HG02678 (cell line): Measurements from ENCODE around the gene OSBPL8.

Experiments
- ATAC-seq: cut with Tn5 transposase; IDR thresholded peaks from one replicate; pipeline ENCODE4 v1.9.1; 2021; ENCODE audit warnings: mild to moderate bottlenecking, moderate library complexity; ENCODE audit not compliant: unreplicated experiment

Gene OSBPL8

GRCh38 chr12:76555797-76556196 lies 3.8 kb downstream of the OSBPL8 start:
- ATAC-seq: no peak

DNA sequence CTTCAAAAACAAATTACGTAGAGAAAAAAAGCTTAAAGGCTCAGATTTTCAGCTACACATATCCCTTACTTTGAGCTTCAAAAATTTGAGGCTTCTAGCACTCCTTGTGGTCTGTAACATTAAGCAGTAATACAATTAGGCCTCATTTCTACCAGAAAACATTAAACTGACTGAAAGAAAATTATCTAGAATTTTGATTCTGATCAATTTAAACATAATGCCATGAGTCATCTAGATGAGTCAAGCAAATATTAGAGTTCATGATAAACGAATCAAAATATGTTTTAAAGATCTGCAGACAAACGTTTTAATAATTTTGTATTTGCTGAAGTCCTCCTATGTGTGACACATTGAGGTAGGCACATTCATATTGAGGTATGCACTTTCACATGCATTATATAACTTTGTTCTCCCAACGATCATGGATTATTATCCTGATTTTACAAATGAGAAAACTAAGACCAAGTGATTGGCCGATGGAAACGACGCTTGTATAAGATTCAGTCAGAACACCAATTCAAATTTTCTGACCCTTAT lies 4.3 kb downstream of the OSBPL8 start:
- ATAC-seq: no peak

DNA sequence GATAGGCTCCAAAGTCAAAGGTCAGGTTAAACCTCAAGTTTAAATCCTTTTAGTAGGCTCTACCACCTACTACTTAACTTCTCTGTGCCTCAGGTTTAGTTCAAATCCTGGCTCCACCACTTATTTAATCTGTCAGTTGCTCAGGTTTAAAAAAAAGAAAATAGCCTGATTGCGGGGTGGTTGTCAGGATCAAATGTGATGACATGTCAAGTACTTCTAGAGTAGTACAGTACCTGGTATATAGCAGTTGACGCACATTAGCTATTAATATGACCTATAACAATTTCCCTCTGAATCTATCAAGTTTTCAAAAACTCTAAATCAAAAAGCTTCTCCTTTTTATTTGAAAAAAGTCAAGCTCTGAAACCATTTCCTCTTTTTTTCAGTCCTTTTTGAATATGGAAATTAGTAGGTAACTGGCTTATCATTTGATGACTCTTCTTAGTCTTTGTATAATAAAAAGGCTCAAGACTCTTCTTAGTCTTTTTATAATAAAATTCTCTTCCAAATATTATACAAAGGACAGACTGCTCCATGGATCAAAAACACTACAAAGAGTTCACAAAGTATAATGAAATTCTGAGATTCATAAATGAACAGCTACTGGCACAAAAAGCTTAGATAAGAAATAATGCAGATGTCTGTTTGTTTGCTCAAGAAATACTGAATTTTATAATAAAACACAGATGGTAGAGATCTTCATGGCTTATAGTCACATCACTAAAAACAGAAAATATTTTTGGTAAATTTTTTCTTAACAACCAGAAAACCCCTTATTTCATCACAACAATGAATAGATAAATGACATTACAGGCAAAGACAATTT lies 5.0 kb downstream of the OSBPL8 start:
- ATAC-seq: no peak

DNA sequence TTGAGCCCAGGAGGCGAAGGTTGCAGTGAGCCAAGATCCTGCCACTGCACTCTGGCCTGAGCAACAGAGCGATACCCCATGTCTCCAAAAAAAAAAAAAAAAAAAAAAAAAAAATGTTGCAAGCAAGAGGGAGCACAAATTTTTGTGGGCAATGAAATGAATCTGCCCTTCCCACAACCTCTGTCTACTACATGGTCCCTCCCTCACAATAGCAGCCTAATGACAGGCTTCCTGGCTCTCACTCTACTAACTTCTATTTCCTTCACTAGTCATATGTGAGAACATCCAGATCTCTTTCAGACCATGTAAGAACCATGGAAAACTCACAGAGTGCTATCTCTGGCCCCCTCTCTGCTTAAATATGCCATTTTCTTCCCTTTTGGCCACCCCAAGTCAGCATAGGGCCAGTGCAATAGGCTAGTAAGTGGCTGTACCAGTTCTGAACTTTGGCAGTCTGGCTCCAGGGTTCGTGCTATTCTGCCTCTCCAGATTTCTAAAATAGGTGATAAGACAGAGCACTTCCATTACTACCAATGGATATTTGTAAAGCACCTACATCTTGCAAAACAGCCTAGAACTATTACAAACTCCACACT lies 7.1 kb downstream of the OSBPL8 start:
- ATAC-seq: no peak

DNA sequence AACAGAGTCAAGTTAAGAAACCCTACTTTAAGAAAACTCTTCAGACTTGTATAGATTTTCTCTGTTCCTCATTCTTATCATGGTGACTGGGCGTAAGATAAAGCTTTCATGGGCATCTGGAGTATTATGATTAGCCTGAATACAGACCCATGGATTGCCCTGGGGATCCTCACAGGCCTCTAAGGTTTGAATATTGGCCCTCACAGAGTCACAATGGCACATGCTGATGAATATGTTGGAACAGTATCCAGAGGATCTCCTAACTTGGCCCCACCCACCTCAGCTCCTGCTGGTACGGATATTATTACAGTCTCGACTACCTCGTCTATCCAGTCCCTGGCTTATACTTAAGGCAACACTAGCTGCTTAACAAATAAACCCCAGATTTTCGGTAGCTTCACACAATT lies 8.1 kb downstream of the OSBPL8 start:
- ATAC-seq: no peak

DNA sequence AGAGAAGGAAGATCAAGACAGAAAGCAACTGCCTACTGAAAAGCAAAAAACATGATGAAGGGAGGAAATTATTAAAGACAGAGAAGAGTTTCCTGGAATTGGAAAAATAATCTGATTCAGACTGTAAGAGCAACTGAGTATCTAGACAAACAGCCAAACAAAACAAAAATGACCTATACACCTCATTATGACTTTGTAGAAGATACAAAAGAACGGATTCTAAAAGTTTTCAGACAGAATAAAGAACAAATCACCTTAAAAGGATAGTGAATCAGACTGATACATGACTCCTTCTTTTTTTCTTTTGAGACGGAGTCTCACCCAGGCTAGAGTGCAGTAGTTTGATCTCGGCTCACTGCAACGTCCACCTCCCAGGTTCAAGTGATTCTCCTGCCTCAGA lies 10.4 kb downstream of the OSBPL8 start:
- ATAC-seq: no peak

DNA sequence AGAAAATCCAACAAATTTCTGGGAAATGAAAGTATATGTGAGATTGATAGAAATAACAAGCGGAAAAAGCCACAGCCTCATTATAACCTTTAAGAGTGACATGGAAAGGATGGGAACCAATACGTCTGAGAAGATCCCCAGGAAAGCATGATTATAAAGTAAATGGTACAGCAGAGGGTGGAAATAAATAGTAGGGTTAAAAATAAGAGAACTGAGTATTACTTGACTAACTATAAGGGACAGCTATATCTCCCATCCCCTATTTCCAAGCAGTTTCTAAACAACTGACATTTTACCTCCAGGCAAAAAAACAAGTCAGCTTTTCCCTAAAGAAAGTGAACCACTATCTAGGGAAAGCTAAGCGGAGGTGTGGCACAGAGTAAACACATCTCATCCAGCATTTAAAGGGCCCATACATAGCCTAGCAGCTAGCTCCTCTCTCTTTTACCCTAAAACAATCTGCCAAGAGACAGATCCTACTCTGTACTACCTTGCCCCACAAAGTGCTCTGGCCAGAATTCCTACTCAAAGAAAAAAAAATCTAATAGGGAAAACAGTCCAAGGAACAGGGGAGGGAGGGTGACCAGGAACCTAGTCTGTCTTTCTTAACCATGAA lies 11.2 kb downstream of the OSBPL8 start:
- ATAC-seq: no peak

- no peak for ATAC-seq
Observed at GRCh38 chr12:76547526-76547925, 12.0 kb downstream of the OSBPL8 start.

GRCh38 chr12:76546889-76547288 lies 12.7 kb downstream of the OSBPL8 start:
- ATAC-seq: no peak

DNA sequence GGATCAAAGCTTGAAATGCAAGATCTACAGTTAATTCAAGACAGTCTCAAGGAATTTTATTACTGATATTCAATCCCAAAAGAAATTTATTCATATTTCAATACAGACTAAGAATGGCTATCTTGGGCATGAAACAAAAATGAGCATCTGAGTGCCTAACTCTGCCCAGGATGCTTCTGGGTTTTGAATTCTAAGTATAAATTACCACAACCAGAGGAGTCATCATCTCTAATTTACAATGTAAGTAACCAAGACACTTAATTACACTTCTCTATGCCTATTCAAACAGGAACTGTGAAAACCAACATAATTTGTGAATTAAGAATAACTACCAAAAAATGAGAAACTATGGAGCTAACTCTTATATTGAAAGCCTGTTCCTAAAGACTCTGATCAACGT lies 14.1 kb downstream of the OSBPL8 start:
- no peak for ATAC-seq

GRCh38 chr12:76544601-76545261 lies 14.8 kb downstream of the OSBPL8 start:
- no peak for ATAC-seq

GRCh38 chr12:76543813-76544347 lies 15.7 kb downstream of the OSBPL8 start:
- no peak for ATAC-seq

DNA sequence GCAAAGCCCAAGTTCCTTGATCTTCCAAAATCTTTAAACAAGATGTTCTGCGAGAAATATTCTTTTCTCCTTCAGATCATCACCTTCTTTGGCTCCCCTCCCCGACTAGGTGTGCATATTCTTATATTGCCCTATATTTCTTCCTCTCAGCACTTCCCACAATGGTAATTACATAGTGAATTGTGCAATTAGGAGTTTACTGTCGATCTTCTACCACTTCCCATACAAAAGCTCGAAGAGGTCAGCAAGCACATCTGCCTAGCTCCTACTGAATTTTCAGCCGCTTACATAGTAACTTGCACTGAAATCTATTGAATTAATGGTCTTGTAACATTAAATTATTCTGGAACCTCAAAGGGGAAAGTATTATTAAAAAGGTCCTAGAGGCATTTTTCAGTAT lies 16.7 kb downstream of the OSBPL8 start:
- ATAC-seq: no peak

- no peak for ATAC-seq
Observed at GRCh38 chr12:76539727-76540126, 19.8 kb downstream of the OSBPL8 start.

- ATAC-seq: no peak
Observed at GRCh38 chr12:76537923-76538322, 21.6 kb downstream of the OSBPL8 start.

GRCh38 chr12:76536546-76536945 lies 23.0 kb downstream of the OSBPL8 start:
- no peak for ATAC-seq

DNA sequence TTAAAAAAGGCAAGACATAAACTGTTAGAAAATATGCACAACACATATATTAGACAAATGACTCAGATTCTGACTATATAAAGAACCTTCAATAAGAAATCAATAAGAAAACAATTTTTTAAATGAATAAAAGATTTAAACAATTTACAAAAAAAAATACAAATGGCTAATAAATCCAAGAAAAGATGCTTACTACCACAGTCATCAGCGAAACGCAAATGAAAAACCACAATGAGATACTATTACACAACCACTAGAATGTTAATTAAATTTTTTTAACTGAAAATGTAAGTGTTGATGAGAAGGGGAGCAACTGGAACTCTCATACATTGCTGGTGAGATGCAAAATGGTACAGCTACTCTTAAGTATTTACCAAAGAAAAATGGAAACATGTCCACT lies 24.4 kb downstream of the OSBPL8 start:
- ATAC-seq: no peak

DNA sequence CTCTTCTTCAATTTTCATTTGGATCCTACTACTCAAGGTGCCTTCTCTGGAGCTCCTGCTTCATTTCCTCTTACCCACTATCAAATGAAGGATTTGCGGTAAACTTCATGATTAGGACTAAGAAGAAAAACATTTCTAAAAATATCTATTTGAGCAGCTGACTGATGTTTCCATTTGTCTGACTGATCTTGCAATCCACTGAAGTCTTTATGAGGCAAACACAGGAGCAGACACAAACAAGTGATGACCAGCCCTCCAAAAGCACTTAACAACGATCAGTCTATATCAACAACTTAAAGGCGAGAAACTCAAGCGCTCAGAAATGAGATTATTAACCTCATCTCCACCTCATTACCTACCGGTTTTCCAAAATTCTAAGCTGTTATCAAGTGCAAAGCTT lies 26.2 kb downstream of the OSBPL8 start:
- no peak for ATAC-seq

GRCh38 chr12:76532520-76532919 lies 27.1 kb downstream of the OSBPL8 start:
- ATAC-seq: no peak

- ATAC-seq: no peak
Observed at GRCh38 chr12:76531056-76531455, 28.5 kb downstream of the OSBPL8 start.

DNA sequence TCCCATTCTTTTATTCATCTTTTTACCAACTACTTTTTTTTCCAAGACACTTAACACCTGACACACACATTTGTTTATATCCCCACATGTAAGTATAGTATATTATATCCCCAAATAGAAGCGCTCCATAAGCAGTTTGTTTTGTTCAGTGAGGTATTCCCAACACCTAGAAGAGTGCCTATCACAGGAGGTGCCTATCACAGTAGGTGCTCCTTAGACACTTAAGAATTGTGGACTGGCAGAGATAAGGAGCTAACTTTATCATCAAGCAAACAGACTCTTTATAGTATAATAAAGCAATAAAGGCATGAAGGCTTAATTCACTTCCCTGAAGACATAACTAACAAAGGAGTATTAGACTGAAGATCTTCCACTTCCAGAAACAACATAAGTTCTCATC lies 29.1 kb downstream of the OSBPL8 start:
- no peak for ATAC-seq
